ENCODE results near the gene FAM43B.

GRCh38 chr1:20590306-20590777, 38.0 kb downstream of the FAM43B start:
- no peak for TF ChIP-seq CTCF (IDR thresholded peaks at IDR 0.05)
- TF ChIP-seq POLR2A (IDR thresholded peaks at IDR 0.05) = no peak

All from esophagus squamous epithelium (tissue), 4 donors.